Fibroblast of pulmonary artery (primary cell): Measurements from ENCODE around the gene PTPRM.

ENCODE experiments used
- DNase-seq: peaks from one replicate; pipeline ENCODE4 v3.0.0-alpha.2; 2010; ENCODE audit warnings: low read depth
- H3K4me3 ChIP-seq: replicated peaks from 2 replicates; pipeline ENCODE4 v1.5.1; 2011; ENCODE audit warnings: low read depth, mild to moderate bottlenecking, control low read depth, low read length, moderate library complexity
- TF ChIP-seq, protein P1 (sequence below): IDR thresholded peaks from 2 replicates; pipeline ENCODE4 v1.5.1; 2011; ENCODE audit warnings: mild to moderate bottlenecking, control low read depth, low read length, inconsistent platforms; ENCODE audit errors: missing control alignments

The PTPRM gene

DNA sequence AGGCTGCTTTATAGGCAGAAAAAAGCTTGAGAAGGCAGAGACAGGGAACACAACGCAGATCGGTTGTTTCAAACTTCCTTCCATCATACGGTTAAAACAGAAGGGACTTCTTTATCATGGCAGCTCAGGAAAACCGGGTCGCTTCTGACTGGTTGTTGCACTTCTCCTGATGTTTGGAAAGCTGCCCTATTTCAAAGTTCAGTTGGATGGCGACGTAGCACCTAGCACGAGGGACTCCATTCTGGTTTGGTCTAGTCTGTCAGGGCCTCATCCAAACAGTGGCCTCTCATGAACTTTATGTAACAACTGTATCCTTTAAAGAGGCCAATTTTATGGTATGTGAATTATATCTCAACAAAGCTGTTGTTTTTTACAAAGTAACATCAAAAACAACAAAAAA is 832.0 kb downstream of the PTPRM start:
- H3K4me3 ChIP-seq = no peak overlapping the region
- TF ChIP-seq, protein P1, sequence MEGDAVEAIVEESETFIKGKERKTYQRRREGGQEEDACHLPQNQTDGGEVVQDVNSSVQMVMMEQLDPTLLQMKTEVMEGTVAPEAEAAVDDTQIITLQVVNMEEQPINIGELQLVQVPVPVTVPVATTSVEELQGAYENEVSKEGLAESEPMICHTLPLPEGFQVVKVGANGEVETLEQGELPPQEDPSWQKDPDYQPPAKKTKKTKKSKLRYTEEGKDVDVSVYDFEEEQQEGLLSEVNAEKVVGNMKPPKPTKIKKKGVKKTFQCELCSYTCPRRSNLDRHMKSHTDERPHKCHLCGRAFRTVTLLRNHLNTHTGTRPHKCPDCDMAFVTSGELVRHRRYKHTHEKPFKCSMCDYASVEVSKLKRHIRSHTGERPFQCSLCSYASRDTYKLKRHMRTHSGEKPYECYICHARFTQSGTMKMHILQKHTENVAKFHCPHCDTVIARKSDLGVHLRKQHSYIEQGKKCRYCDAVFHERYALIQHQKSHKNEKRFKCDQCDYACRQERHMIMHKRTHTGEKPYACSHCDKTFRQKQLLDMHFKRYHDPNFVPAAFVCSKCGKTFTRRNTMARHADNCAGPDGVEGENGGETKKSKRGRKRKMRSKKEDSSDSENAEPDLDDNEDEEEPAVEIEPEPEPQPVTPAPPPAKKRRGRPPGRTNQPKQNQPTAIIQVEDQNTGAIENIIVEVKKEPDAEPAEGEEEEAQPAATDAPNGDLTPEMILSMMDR = no peak
- DNase-seq = no peak

GRCh38 chr18:8400193-8400752 is 833.2 kb downstream of the PTPRM start:
- TF ChIP-seq, protein P1 = no peak
- DNase-seq = no peak
- no peak overlapping the region for H3K4me3 ChIP-seq

GRCh38 chr18:8400825-8401224 is 833.7 kb downstream of the PTPRM start:
- TF ChIP-seq, protein P1 = no peak
- no peak for DNase-seq

GRCh38 chr18:8401606-8402005 is 834.5 kb downstream of the PTPRM start:
- TF ChIP-seq, protein P1 = no peak
- no peak overlapping the region for H3K4me3 ChIP-seq
- no peak for DNase-seq

More at GRCh38 chr18:8400825-8401224, 833.7 kb downstream of the PTPRM start:
- H3K4me3 ChIP-seq = no peak overlapping the region

DNA sequence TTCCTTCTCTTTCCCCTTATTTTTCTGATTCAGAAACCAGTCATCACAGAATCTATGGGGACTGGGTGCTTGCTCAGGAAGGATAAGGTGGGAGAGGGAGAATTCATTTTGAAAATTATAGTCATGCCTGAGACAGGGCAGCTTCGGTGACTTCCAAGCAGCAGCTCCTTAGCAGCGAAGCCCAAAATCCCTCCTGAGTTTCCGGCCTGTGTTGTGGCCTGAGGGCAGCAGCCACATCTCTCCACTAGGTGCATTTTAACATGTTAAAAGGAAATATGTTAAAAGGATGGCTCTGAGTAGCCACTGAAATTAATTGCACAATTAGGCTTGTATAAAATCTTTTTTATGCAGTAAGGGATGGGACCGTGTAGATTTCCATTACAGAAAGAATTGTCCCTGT is 835.1 kb downstream of the PTPRM start:
- no peak for DNase-seq
- TF ChIP-seq, protein P1 = no peak

DNA sequence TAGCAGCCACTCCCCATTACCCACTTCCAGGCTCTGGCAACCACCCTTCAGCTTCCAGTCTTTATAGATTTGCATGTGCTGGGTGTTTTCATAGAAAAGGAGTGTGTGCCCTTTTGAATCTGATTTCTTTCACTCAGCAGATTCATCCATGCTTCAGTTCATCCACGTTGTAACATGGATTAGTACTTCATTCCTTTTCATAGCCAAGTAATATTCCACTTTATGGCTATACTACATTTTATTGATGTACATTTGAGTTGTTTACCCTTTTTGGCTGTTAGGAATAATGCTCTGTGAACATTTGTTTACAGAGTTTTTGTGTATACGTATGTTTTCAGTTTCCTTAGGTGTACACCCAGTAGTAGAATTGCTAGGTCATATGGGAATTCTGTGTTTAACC is 836.6 kb downstream of the PTPRM start:
- DNase-seq = no peak
- no peak overlapping the region for H3K4me3 ChIP-seq
- TF ChIP-seq, protein P1 = no peak

More for the DNA sequence above, 835.1 kb downstream of the PTPRM start:
- H3K4me3 ChIP-seq = no peak overlapping the region

DNA sequence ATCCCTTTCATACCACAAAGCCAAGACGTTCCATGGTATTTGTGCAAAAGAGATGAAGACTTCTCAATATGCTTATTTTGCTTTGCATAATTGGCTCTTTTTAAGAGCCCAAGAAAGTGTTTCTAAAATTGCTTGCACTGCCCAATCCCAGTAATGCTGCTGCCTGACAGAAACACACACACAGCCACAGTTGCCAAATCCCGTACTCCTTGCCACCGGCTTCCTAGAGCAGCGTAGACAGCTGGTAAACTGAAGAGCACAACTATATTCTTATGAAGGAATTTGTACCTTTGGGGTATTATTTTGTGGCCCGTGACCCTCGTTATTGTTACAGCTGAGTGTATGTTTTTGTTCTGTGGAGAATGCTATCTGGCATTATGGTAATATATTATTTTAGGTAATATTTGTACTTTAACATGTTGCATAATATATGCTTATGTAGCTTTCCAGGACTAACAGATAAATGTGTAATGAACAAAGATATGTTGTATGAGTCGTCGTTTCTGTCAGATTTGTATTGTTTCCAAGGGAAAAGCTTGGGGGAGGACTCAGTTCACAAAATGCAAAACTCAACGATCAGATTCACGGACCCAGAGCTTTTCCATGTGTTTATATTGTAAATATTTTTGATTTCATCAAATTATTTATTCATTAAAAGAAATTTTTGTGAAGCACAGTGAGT is 839.2 kb downstream of the PTPRM start:
- DNase-seq = peak; percentile 59
- TF ChIP-seq, protein P1 = no peak
- no peak overlapping the region for H3K4me3 ChIP-seq
